GM19238 (cell line): ENCODE measurements around the gene ZC3H12A.
"Not testable (repeated sequence)": the region's sequence is repeated elsewhere in the genome, so short reads cannot be mapped to it uniquely, and the experiment has no call there.

ENCODE experiments used
- DNase-seq: peaks from one replicate; pipeline ENCODE4 v3.0.0; 2011; ENCODE audit warnings: low spot score; ENCODE audit not compliant: insufficient read length

The ZC3H12A gene

DNA sequence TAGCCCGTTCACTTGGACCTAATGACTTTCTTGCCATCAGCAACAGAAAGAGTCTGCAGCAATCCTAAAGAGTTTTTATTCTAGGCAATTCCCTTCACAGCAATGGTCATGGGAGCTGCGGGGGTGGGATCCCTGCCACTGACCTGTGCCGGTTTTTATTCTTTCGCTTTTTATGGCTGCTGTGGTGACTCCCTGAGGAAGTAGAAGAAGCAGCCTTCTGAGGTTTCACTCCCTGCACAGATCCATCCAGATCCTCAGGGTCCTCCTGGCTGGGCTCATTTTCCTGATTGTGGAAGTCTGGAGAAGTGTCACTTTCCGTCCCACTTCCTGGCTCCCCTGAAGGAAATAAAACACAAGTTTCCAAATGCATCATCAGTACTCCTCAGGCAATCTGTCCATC is 27.3 kb downstream of the ZC3H12A start:
- no peak for DNase-seq

- DNase-seq = no peak
Observed at GRCh38 chr1:37502104-37502503, 27.7 kb downstream of the ZC3H12A start.

- DNase-seq = not testable (repeated sequence)
Observed at GRCh38 chr1:37502791-37503190, 28.4 kb downstream of the ZC3H12A start.

GRCh38 chr1:37506740-37507139 is 32.4 kb downstream of the ZC3H12A start:
- DNase-seq = no peak

DNA sequence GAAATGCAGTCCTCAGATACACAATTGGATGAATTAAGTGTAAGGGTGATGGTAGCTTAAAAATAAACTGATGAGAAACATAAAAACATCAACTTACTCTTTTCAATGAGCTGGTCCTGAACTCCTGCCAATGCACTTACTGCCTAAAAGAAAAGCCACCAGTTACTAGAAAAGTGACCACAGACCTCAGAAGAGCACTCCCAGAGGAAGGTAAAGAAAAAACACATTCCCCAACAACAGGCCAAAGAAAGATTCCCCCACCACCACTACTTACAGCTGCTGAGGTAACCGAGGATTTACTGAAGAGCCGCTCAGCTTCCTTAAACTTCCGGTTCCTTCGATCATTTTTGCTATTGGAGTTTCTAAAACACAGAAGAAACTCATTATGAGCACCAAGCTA is 34.8 kb downstream of the ZC3H12A start:
- DNase-seq = no peak

- peak; percentile 40 for DNase-seq
Observed at GRCh38 chr1:37513795-37514349, 39.5 kb downstream of the ZC3H12A start.

DNA sequence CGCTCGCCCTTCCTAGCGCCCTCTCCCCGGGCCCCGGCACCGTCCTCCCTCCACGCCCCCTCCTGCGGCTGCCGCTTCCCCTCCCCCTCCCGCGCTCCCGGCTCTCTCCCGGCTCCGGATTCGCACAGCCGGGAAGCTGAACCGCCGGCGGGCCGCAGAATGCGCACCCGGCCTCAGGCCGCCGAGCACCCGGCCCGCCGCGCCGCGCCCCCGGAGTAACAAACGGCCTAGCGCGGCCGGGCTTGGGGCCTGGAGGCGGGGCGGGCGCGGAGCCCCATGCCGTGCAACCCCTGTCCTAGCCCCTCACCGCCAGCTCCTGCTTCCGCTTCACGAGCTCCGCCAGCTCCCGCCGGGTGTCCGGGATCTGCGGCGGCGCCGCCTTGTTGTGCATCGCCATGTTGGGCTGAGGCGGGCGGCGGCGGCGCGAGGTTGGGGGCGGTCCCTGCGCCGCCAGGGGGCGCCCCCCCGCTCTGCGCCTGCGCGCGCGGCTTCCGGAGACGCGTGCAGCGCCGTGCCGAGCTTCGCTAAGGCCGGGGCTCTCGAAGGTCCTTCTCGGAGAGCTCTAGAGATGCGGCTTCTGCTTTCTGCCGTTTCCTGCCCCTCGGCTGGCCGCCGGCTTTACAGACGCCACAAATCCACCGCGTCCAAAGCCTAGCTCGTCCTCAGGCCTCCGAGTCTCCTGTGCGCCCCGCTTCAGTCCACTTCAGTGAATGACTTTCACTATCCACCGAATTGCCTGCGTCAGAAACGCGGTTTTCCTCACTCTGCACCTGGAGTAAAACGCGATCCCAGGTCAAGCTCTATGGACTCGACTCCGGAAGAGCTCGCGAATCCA is 40.2 kb downstream of the ZC3H12A start, which contains the start of gene MEAF6:
MEAF6 (minus strand) TSS at position 417 of the 835 bp plus-strand sequence; CDS start at position 397, 20 bp downstream.
- DNase-seq = peak; percentile 92

DNA sequence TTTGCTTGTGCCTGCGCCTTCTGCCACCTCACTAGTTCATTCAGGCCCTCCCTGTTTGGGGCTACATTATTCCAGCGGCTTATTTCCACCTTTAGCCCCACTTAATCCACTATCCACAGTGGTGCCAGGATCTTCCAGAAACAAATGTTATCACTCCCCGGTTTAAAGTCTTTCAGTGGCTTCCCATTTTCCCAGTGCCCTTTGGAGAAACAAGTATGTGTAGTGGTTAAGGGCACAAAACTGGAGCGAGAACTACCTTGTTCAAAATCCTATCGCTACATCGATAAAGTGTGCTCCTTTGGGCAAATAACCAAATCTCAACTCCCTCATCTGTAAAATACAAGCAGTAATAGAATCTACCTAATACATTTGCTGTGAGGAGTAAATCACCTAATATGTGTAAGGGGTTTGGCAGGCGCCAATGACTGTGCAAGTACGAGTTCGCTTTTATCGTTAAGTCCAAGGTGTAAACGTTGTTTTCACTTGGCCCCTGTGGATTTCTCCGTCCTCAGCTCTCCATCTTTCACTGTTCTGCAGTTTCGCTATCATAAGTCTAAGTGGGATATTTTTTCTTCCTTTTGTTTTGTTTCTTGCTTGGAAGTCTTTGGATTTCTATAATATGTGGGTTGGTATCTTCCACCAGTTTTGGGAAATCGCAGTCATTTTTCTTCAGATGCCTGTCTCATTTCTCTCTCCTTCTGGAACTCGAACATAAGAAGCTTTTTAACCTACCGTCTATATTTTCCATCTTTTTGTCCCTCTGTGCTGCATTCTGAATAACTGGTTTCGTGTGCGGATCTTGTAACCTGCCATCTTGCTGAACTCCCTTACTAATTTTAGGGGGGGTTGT is 41.0 kb downstream of the ZC3H12A start:
- DNase-seq = no peak

DNA sequence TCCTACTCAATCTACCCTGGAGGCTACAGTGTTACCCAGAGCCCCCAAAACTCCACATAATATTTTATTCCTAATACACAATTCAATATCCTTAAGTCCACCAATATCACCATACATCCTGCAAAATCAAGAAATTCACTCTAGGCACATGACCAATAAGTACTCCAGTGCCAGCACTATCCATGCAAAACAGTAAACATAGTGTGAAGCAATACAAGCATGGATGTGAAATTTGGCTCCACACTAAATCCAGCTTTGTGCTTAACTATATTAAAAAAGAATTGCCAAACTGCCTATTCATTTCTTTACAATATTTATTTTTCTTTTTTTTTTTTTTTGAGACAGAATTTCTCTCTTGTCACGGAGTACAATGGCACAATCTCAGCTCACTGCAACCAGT is 43.2 kb downstream of the ZC3H12A start:
- DNase-seq = no peak

- DNase-seq = not testable (repeated sequence)
Observed at GRCh38 chr1:37518241-37518640, 43.9 kb downstream of the ZC3H12A start.

DNA sequence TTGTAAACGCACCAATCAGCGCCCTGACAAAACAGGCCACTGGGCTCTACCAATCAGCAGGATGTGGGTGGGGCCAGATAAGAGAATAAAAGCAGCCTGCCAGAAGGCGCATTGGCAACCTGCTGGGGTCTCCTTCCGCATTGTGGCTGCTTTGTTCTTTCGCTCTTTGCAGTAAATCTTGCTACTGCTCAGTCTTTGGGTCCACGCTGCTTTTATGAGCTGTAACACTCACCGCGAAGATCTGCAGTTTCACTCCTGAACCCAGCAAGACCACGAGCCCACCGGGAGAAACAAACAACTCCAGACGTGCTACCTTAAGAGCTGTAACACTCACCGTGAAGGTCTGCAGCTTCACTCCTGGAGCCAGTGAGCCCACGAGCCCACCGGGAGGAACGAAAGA is 44.5 kb downstream of the ZC3H12A start:
- not testable (repeated sequence) for DNase-seq

DNA sequence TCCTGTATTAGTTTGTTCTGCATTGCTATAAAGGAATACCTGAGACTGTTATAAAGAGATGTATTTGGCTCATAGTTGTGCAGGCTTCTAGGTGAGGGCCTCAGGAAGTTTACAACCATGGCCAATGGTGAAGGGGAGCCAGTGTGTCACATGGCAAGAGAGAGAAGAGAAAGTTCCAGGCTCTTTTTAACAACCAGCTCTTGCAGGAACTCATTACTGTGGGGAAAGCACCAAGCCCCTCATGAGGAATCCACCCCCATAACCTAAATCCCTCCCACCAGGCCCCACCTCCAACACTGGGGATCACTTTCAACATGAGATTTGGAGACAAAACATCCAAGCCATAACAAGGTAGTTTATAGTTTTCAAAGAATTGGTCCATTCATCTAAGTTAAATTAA is 45.2 kb downstream of the ZC3H12A start:
- no peak for DNase-seq

DNA sequence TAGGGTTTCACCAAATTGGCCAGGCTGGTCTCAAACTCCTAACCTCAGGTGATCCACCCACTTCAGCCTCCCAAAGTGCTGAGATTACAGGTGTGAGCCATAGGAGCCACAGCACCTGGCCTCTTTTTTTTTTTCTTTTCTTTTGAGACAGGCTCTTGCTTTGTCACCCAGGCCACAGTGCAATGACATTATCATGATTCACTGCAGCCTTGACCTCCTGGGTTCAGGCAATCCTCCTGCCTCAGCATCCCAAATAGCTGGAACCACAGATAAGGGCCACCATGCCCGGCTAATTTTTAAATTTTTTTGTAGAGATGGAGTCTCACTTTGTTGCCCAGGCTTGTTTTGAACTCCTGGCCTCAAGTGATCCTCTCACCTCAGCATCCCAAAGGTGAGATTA is 55.5 kb downstream of the ZC3H12A start:
- not testable (repeated sequence) for DNase-seq

GRCh38 chr1:37532418-37533156 is 58.2 kb downstream of the ZC3H12A start:
- DNase-seq = not testable (repeated sequence)

DNA sequence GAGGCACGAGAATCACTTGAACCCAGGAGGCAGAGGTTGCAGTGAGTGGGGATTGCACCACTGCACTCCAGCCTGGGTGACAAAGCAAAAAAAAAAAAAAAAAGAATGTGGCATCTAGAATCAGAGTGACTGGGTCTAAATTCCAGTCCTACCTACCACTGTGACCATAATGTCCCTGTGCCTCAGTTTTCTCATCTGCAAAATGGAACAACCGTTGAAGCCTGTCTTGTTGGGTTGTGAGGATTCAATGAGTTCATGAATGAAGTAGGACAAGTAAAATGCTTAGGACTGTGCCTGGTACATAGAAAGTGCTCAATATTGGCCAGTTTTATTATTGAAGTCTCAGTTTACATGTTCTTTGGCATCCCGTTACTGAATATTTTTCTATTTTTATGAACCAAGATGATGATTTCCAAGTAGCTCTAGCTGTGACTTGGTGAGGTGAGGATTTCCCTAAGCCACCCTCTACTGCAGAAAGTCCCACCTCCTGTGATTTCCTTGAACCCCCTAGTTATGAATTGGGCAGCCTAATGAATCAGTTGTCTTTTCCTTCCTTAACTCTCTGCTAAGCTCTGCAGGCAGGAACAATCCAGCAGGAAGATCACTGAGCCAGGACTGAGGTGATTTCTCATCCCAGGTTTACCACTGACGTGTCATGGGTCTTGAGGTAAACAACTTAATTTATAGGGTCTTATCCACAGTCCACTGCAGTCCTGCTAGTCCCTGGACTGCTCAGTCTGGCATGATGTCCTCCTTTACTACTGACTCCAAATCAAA is 59.1 kb downstream of the ZC3H12A start:
- no peak for DNase-seq
